ENCODE results near the gene ANAPC7. TPM values are rescaled to one million over a fixed set of nuclear protein-coding genes. Genes with fewer than 3 reads are reported as not detected.
A peak's percentile ranks its signal among the peaks of the same experiment; 100 is the strongest.

Gene ANAPC7
- total RNA-seq, 2 donors from 2014 or later = 60.2 to 65.8 TPM

DNA sequence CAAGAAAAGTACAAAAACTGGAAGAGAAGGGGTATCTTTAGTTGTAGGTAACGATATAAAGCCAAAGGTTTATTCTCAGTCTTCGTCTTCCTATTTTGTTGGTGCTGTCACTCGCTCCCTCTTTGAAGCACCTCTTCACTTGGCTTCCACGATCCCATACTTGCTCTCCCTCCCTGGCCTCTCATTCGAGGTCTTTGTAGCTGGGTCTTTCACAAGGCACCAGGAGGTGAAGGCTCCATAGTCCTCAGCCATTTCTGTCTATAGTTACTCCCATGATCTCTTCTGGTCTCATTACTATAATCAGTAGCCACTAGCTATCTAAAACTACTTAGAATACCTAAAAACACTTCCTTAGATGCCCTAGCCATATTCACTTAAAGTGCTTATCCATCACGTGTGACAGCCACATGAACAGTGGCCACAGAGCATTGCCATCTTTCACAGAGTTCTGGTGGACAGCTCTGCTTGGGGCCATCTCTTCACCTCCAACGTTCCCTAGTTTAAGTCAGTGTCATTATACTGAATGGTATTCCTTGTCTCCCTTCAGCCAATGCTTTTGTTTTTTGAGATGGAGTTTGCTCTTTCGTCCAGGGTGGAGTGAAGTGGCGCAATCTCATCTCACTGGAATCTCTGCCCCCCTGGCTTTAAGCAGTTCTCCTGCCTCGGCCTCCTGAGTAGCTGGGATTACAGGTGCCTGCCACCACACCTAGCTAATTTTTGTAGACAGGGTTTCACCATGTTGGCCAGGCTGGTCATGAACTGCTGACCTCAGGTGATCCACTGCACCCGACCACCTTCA lies 65.4 kb downstream of the ANAPC7 start:
- Histone ChIP-seq H3K9me3 (no peaks in the 10 kb centered on the region), H3K36me3 (peaks cover 5 to 35% of the 10 kb centered on the region in 2 donors), H3K27me3 (replicated peaks; ENCODE audit: insufficient read depth) (no peaks in the 10 kb centered on the region), H3K4me3 (no peak overlapping the region), H3K4me1 (replicated peaks) (peaks cover 8% of the 10 kb centered on the region), H3K27ac (peak overlapping the region; percentile 54 to 78)
- no peak for DNase-seq (ENCODE audit: low spot score)
- TF ChIP-seq POLR2AphosphoS5 (IDR thresholded peaks at IDR 0.05) (no peak), CTCF (IDR thresholded peaks at IDR 0.05) (no peak), POLR2A (IDR thresholded peaks at IDR 0.05) (no peak)
- intact Hi-C loops (cut with DNase I) = no loop called here
- WGBS = 91% methylated on average over 11 of the region's 11 CpGs

GRCh38 chr12:110335481-110336045 lies 67.9 kb downstream of the ANAPC7 start:
- H3K4me3 ChIP-seq = no peak overlapping the region
- no peak overlapping the region for H3K27ac ChIP-seq
- no peak for DNase-seq (ENCODE audit: low spot score)
- intact Hi-C loops (cut with DNase I) = no loop called here
- TF ChIP-seq POLR2A (IDR thresholded peaks at IDR 0.05) = no peak
- peaks cover 5 to 31% of the 10 kb centered on the region in 2 donors for H3K36me3 ChIP-seq
- H3K9me3 ChIP-seq = no peaks in the 10 kb centered on the region
- H3K4me1 ChIP-seq (replicated peaks) = peaks cover 8% of the 10 kb centered on the region
- H3K27me3 ChIP-seq (replicated peaks; ENCODE audit: insufficient read depth) = no peaks in the 10 kb centered on the region
- 90% methylated on average over 4 of the region's 4 CpGs for WGBS

GRCh38 chr12:110333201-110333600 lies 70.3 kb downstream of the ANAPC7 start:
- Histone ChIP-seq H3K27ac (no peak overlapping the region), H3K36me3 (peaks cover 5 to 40% of the 10 kb centered on the region in 2 donors), H3K4me1 (replicated peaks) (peaks cover under 1% of the 10 kb centered on the region), H3K9me3 (no peaks in the 10 kb centered on the region), H3K4me3 (no peak overlapping the region), H3K27me3 (replicated peaks; ENCODE audit: insufficient read depth) (no peaks in the 10 kb centered on the region)
- no peak for DNase-seq (ENCODE audit: low spot score)
- TF ChIP-seq POLR2A (IDR thresholded peaks at IDR 0.05) (no peak), CTCF (IDR thresholded peaks at IDR 0.05) (no peak)
- intact Hi-C loops (cut with DNase I) = no loop called here

DNA sequence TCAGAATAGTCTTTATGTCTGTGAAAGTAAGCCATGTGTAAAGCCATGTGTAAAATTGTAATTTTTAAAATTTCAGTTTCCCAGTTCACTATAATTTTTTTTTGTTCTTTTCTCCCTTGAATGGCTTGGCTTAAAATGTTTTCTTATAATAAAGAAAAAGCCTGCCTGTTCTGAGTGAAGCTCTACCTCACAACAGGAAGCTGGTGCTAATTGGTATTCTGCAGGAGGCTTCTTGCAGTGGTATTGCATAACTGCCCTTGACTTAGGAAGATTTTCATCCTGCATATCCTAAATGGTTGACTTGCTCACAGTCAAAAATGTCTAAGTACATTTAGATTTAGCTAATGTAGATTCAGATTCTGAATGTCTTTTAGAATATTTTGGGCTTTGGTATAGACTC lies 73.0 kb downstream of the ANAPC7 start:
- no peak for TF ChIP-seq POLR2AphosphoS5 (IDR thresholded peaks at IDR 0.05)
- no peak for TF ChIP-seq POLR2A (IDR thresholded peaks at IDR 0.05)
- no peak for TF ChIP-seq CTCF (IDR thresholded peaks at IDR 0.05)
- no peaks in the 10 kb centered on the region for H3K4me1 ChIP-seq (replicated peaks)
- no peak overlapping the region for H3K4me3 ChIP-seq
- H3K27me3 ChIP-seq (replicated peaks; ENCODE audit: insufficient read depth) = no peaks in the 10 kb centered on the region
- H3K27ac ChIP-seq = no peak overlapping the region
- peaks cover 3 to 27% of the 10 kb centered on the region in 2 donors for H3K36me3 ChIP-seq
- H3K9me3 ChIP-seq = no peaks in the 10 kb centered on the region
- DNase-seq (ENCODE audit: low spot score) = no peak
- intact Hi-C loops (cut with DNase I) = no loop called here

- 64% methylated on average over 3 of the region's 3 CpGs for WGBS
- peaks cover 3 to 24% of the 10 kb centered on the region in 2 donors for H3K36me3 ChIP-seq
- no peak for TF ChIP-seq POLR2AphosphoS5 (IDR thresholded peaks at IDR 0.05)
- TF ChIP-seq CTCF (IDR thresholded peaks at IDR 0.05) = no peak
- no peak for TF ChIP-seq POLR2A (IDR thresholded peaks at IDR 0.05)
Observed at GRCh38 chr12:110330124-110330523, 73.4 kb downstream of the ANAPC7 start.

More at GRCh38 chr12:110330124-110330523, 73.4 kb downstream of the ANAPC7 start:
- Histone ChIP-seq H3K27me3 (replicated peaks; ENCODE audit: insufficient read depth) (no peaks in the 10 kb centered on the region), H3K4me3 (no peak overlapping the region), H3K27ac (no peak overlapping the region), H3K9me3 (no peaks in the 10 kb centered on the region), H3K4me1 (replicated peaks) (no peaks in the 10 kb centered on the region)
- intact Hi-C loops (cut with DNase I) = no loop called here
- DNase-seq (ENCODE audit: low spot score) = no peak
